A549 (cell line): ENCODE measurements around the gene TENM3. TPM values are rescaled to one million over a fixed set of nuclear protein-coding genes. Genes with fewer than 3 reads are reported as not detected.

ENCODE experiments used
- ATAC-seq, 2 experiments: fragments of 200-7000 bp in 1 of 2; fragments of >200 bp in 1 of 2; cut with Nextera tagmentation in 1 of 2; cut with Tn5 transposase in 1 of 2; 3 replicates each; pipeline versions ENCODE4 v1.8.0 to v1.9.1; 2018 to 2020; ENCODE audit warnings: mild to moderate bottlenecking in 1 of 2, moderate library complexity in 1 of 2
- CTCF ChIA-PET: fragments of 300-600 bp; sonication (Branson Sonifier 250); formaldehyde crosslinking; extraction: SDS; loops from one replicate; lab custom pipeline; 2021; ENCODE audit warnings: antibody characterized with exemption, inconsistent platforms; lab: Yijun Ruan, JAX
- POLR2A ChIA-PET: fragments of 350-600 bp; formaldehyde crosslinking; extraction: SDS; loops from one replicate; lab custom pipeline; 2021; ENCODE audit warnings: antibody characterized with exemption, inconsistent platforms; lab: Yijun Ruan, JAX
- DNase-seq, 2 experiments: peaks; one replicate each; pipeline versions ENCODE4 v3.0.0 to v3.0.0-alpha.2; 2011 to 2016; ENCODE audit warnings: low read depth in 1 of 2, low spot score in 1 of 2
- FAIRE-seq: peaks from 2 replicates; lab custom pipeline; 2011; peaks lifted over from hg19 to GRCh38; lab: Jason Lieb, UNC
- H3K27ac ChIP-seq, 2 experiments: fragments of >200 bp; sonication (Bioruptor Twin); formaldehyde crosslinking; 3 replicates each; pipeline ENCODE4 v1.5.1; 2016 to 2017
- H3K4me1 ChIP-seq: fragments of >200 bp; sonication (Bioruptor Twin); formaldehyde crosslinking; 3 replicates; pipeline ENCODE4 v1.6.1; 2016
- H3K4me2 ChIP-seq: fragments of >200 bp; sonication (Bioruptor Twin); formaldehyde crosslinking; 3 replicates; pipeline ENCODE4 v1.6.1; 2016
- H3K4me3 ChIP-seq: fragments of >200 bp; sonication (Bioruptor Twin); formaldehyde crosslinking; 3 replicates; pipeline ENCODE4 v1.5.1; 2016
- H3K9me3 ChIP-seq: fragments of >200 bp; sonication (Bioruptor Twin); formaldehyde crosslinking; 3 replicates; pipeline ENCODE4 v1.6.1; 2016
- ELK1 ChIP-seq: fragments of 150-350 bp; IDR thresholded peaks from 2 replicates; pipeline ENCODE4 v1.6.1; 2014; ENCODE audit warnings: low read depth, mild to moderate bottlenecking, low read length
- FOSL2 ChIP-seq, 2 experiments: fragments of 450-650 bp in 1 of 2; fragments of >200 bp in 1 of 2; sonication (Bioruptor Twin) in 1 of 2; formaldehyde crosslinking; IDR thresholded peaks; 2 replicates each; pipeline versions ENCODE4 v1.5.0 to v1.6.1; 2016 to 2020; ENCODE audit warnings: mild to moderate bottlenecking in 1 of 2, moderate library complexity in 1 of 2
- HDAC2 ChIP-seq: fragments of 200-600 bp; sonication (generic); IDR thresholded peaks from 2 replicates; pipeline ENCODE4 v1.6.1; 2016
- KDM1A ChIP-seq: fragments of 200-600 bp; sonication (generic); IDR thresholded peaks from 2 replicates; pipeline ENCODE4 v1.6.1; 2016; ENCODE audit warnings: low read depth, mild to moderate bottlenecking
- MAFK ChIP-seq: fragments of 450-650 bp; IDR thresholded peaks from 2 replicates; pipeline ENCODE4 v1.6.1; 2014; ENCODE audit not compliant: partially characterized antibody
- MAX ChIP-seq: IDR thresholded peaks from 2 replicates; pipeline ENCODE4 v1.6.1; 2012
- MYC ChIP-seq: IDR thresholded peaks from 2 replicates; pipeline ENCODE4 v1.6.1; 2012; ENCODE audit warnings: mild to moderate bottlenecking, inconsistent platforms, low read length, improper control_type of control experiment, borderline replicate concordance
- PHF8 ChIP-seq: fragments of 200-600 bp; sonication (generic); IDR thresholded peaks from 2 replicates; pipeline ENCODE4 v1.6.1; 2016; ENCODE audit warnings: low read depth, mild to moderate bottlenecking, antibody characterized with exemption, moderate library complexity, borderline replicate concordance
- RARB ChIP-seq: fragments of 250-450 bp; sonication (Bioruptor Pico); IDR thresholded peaks from 2 replicates; pipeline ENCODE4 v1.8.0; 2021; ENCODE audit warnings: mild to moderate bottlenecking, moderate library complexity
- REST ChIP-seq: fragments of 200-600 bp; sonication (generic); IDR thresholded peaks from 2 replicates; pipeline ENCODE4 v1.6.1; 2016; ENCODE audit warnings: antibody characterized with exemption, mild to moderate bottlenecking, moderate library complexity
- TP53 ChIP-seq: fragments of 250-450 bp; sonication (Bioruptor Pico); IDR thresholded peaks from 2 replicates; pipeline ENCODE4 v1.5.0; 2021; ENCODE audit warnings: mild to moderate bottlenecking, moderate library complexity
- ZNF302 ChIP-seq: fragments of 250-450 bp; sonication (Bioruptor Pico); IDR thresholded peaks from 2 replicates; pipeline ENCODE4 v1.9.0; 2021; ENCODE audit warnings: inconsistent platforms, mild to moderate bottlenecking, moderate library complexity
- WGBS: methylation state at CpG from one replicate; pipeline ENCODE4 v1.1.6; 2017; ENCODE audit errors: missing lambda C conversion rate; 5-methylcytosine and 5-hydroxymethylcytosine counted together
- polyA plus RNA-seq, 4 experiments: library from polyadenylated mRNA; depleted of rRNA in 3 of 4; stranded (reverse); fragments of >200 nt; fragmentation: RNase III in 1 of 4; extraction: RNeasy Plus Mini Kit Qiagen cat#74134 plus additional on column Dnase treatment in 1 of 4; gene quantifications; 2 replicates in 3 of 4; 3 replicates in 1 of 4; pipeline ENCODE4 v1.2.3, GENCODE V29; 2011 to 2017

TENM3 gene
- polyA plus RNA-seq, 2 of the 4 experiments (the other 2 are of a cell fraction), result 2.4 to 7.3 TPM

- TF ChIP-seq REST, result no peak
- TF ChIP-seq MYC, result no peak
Measured at GRCh38 chr4:182575225-182575624, 332.0 kb downstream of the TENM3 start (continued).

GRCh38 chr4:182576601-182577289 is 333.5 kb downstream of the TENM3 start:
- Histone ChIP-seq H3K27ac (no peak overlapping the region), H3K4me2 (no peak overlapping the region), H3K4me1 (no peaks in the 10 kb centered on the region), H3K4me3 (no peak overlapping the region), H3K9me3 (no peaks in the 10 kb centered on the region)
- no peak for TF ChIP-seq TP53 (CRISPR knock-in tag)
- no peak for FAIRE-seq
- POLR2A ChIA-PET, result no interaction called here
- no peak for DNase-seq
- WGBS, result 31% methylated on average over 12 of the region's 12 CpGs
- CTCF ChIA-PET, result no interaction called here
- ATAC-seq, result no peak

- no peaks in the 10 kb centered on the region for H3K4me1 ChIP-seq
- POLR2A ChIA-PET, result no interaction called here
- H3K4me3 ChIP-seq, result no peak overlapping the region
- FAIRE-seq (no peak), DNase-seq (no peak), ATAC-seq (no peak)
- H3K9me3 ChIP-seq, result no peaks in the 10 kb centered on the region
- no peak overlapping the region for H3K27ac ChIP-seq
- TF ChIP-seq MAX, result no peak
- TF ChIP-seq KDM1A, result no peak
- no peak for TF ChIP-seq ELK1
- TF ChIP-seq PHF8, result no peak
- TF ChIP-seq HDAC2, result no peak
- TF ChIP-seq ZNF302 (CRISPR knock-in tag), result no peak
- TF ChIP-seq MAFK, result no peak
- no peak for TF ChIP-seq MYC
- no peak for TF ChIP-seq FOSL2 (IDR thresholded peaks at IDR 0.05)
- no peak for TF ChIP-seq FOSL2 (CRISPR knock-in tag; IDR thresholded peaks at IDR 0.05)
- no peak for TF ChIP-seq RARB (CRISPR knock-in tag)
- TF ChIP-seq REST, result no peak
- 20% methylated on average over 5 of the region's 5 CpGs for WGBS
- CTCF ChIA-PET, result no interaction called here
- no peak overlapping the region for H3K4me2 ChIP-seq
Measured at GRCh38 chr4:182577411-182577810, 334.2 kb downstream of the TENM3 start.
